AG04449 (cell line): ENCODE data around the gene C16orf54.
"Not testable (repeated sequence)": the region's sequence is repeated elsewhere in the genome, so short reads cannot be mapped to it uniquely, and the experiment has no call there.

Experiments used
- CTCF ChIA-PET: fragments of 350-600 bp; formaldehyde crosslinking; extraction: SDS; loops from one replicate; lab custom pipeline; 2021; ENCODE audit warnings: antibody characterized with exemption; lab: Yijun Ruan, JAX
- POLR2A ChIA-PET: fragments of 400-600, 350-600 bp; formaldehyde crosslinking; extraction: SDS; loops from one replicate; lab custom pipeline; 2020; ENCODE audit warnings: antibody characterized with exemption, inconsistent platforms; lab: Yijun Ruan, JAX
- DNase-seq: peaks from one replicate; pipeline ENCODE4 v3.0.0-alpha.2; 2010; ENCODE audit warnings: low read depth, low spot score
- H3K4me3 ChIP-seq: 2 replicates; pipeline ENCODE4 v1.5.1; 2011; ENCODE audit warnings: low read depth, mild to moderate bottlenecking, control low read depth, low read length
- CTCF ChIP-seq: IDR thresholded peaks from one replicate; pipeline ENCODE4 v1.5.1; 2011; ENCODE audit warnings: mild to moderate bottlenecking, moderate library complexity, low read length, control low read depth, inconsistent platforms; ENCODE audit not compliant: insufficient read depth; ENCODE audit errors: missing control alignments

C16orf54 gene

DNA sequence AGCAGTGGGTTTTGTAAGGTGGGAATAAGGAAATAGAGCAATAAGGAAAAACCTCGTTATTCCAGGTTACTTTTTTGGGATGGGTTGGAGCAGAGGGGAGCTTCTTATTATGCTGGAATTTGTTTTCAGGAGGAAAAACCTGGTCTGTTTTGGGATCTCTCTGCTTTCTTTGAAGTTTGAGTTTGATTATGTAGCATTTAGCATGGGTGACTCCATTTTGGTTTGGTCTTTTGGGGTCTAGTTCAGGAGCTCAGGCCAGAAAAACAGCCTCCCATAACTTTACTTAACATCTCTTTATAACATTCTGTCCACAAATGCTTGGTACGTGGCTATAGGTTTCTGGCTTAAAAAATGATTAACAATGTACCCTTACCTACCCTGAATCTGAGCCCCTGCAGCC lies 23.7 kb upstream of the C16orf54 start:
- H3K4me3 ChIP-seq: no peak overlapping the region
- TF ChIP-seq CTCF: no peak
- no peak for DNase-seq
- CTCF ChIA-PET: interaction anchor here (0.6 to 2.5 kb wide), 6 partner anchors 9 to 51 kb away, joined by 3 to 7 read pairs (median 3); partner anchors contain the start of gene KIF22
- POLR2A ChIA-PET: no interaction called here

DNA sequence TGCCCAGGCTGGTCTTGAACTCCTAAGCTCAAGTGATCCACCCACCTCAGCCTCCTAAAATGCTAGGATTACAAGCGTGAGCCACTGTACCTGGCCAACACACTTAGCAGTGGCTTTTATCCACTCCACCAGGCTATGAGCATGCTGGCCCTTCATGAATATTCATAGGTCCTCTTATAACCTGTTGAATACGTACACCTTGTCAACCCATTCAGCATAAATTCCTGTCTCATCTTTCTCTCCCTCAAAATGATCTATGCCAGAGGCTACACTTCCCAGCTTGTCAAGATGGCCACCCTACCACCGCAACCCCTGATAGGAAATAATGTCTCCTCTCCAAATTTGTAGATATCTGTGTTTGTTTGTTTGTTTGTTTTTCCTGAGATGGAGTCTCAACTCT lies 21.3 kb upstream of the C16orf54 start:
- CTCF ChIA-PET: no interaction called here
- DNase-seq: no peak
- H3K4me3 ChIP-seq: no peak overlapping the region
- TF ChIP-seq CTCF: no peak
- POLR2A ChIA-PET: no interaction called here

DNA sequence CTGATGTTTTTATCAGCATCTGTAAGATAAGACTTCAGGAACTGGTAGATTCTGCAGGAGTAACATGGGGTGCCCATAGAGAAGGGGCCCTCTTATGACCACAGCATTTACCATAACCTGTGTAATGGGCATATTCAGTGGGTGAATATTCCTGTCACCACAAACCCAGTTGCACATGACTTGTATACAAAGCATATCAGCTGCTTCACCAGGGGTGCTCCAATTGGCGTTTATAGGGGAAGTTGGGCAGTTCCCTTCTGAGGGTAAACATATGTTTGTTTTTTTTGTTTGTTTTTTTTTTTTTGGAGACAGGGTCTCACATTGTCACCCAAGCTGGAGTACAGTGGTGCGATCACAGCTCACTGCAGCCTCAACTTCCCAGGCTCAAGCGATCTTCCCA lies 20.8 kb upstream of the C16orf54 start:
- ChIA-PET POLR2A (no interaction called here), CTCF (no interaction called here)
- DNase-seq: no peak
- H3K4me3 ChIP-seq: no peak overlapping the region
- no peak for TF ChIP-seq CTCF

DNA sequence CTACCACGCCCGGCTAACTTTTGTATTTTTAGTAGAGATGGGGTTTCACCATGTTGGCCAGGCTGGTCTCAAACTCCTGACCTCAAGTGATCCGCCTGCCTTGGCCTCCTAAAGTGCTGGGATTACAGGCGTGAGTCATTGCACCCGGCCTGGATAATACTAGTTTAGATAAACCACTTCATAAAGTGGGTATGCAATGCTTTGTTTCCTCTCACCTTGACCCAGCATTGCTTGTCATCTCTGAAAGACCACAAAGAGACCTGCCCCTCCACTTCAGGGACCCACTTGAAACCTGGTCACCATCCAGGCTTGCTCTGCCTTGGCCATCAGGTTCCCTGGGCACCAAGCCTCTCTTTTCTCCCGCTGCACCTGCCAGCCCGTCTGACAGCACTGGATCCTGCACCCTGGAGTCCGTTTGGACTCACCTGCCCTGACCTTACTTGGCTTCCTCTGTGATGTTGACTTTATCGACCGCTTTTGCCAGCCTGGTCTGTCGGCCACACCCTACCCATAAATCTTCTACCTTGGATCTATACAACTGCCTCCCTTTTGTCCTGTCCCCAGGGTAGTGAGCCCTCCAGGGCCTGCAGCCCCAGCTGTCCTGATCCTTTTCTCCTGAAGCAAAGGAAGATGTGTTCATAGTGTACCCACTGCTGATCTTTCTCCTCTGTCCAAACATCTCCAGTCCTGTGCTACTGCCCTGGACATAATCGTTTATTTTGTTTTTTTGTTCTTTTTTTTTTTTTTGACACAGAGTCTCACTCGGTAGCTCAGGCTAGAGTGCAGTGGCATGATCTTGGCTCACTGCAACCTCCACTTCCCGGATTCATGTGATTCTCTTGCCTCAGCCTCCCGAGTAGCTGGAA lies 19.6 kb upstream of the C16orf54 start:
- DNase-seq: no peak
- ChIA-PET CTCF (interaction anchor here (0.9 to 2.0 kb wide), 2 partner anchors 19 to 36 kb away, joined by 3 to 4 read pairs; no protein-coding TSS in a partner anchor), POLR2A (no interaction called here)
- H3K4me3 ChIP-seq: no peak overlapping the region
- no peak for TF ChIP-seq CTCF

DNA sequence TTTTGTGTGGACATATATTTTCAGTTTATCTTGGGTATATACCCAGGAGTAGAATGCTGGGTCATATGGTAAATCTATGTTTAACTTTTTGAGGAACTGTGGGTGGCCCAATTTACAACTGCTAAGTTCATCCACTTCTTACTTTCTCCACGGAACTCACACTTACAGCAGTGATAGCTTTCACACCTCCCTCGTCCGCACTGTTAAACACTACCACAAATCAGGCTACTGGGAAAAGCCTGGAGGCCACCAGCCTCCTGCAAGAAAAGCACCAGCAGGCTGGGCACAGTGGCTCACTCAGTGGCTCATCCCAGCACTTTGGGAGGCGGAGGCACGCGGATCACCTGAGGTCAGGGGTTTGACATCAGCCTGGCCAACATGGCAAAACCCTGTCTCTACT lies 17.5 kb upstream of the C16orf54 start:
- no peak for DNase-seq
- H3K4me3 ChIP-seq: no peak overlapping the region
- ChIA-PET POLR2A (no interaction called here), CTCF (no interaction called here)
- TF ChIP-seq CTCF: no peak

GRCh38 chr16:29761882-29762281 lies 16.1 kb upstream of the C16orf54 start:
- POLR2A ChIA-PET: no interaction called here
- CTCF ChIA-PET: no interaction called here
- TF ChIP-seq CTCF: no peak
- DNase-seq: no peak
- no peak overlapping the region for H3K4me3 ChIP-seq

DNA sequence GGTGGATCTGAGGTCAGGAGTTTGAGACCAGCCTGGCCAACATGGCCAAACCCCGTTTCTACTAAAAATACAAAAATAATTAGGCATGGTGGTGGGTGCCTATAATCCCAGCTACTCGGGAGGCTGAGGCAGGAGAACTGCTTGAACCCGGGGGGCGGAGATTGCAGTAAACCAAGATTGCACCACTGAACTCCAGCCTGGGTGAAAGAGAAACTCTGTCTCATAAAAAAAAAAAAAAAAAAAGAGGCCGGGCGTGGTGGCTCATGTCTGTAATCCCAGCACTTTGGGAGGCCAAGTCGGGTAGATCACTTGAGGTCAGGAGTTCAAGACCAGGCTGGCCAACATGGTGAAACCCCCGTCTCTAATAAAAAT lies 15.5 kb upstream of the C16orf54 start:
- H3K4me3 ChIP-seq, DNase-seq, CTCF ChIA-PET: not testable (repeated sequence)
- POLR2A ChIA-PET: interaction anchor here (0.7 kb wide), 1 partner anchor 672 kb away, joined by 4 read pairs; no protein-coding TSS in a partner anchor
